ENCODE results near the gene KNDC1.
A peak's percentile ranks its signal among the peaks of the same experiment; 100 is the strongest.

KNDC1 gene

DNA sequence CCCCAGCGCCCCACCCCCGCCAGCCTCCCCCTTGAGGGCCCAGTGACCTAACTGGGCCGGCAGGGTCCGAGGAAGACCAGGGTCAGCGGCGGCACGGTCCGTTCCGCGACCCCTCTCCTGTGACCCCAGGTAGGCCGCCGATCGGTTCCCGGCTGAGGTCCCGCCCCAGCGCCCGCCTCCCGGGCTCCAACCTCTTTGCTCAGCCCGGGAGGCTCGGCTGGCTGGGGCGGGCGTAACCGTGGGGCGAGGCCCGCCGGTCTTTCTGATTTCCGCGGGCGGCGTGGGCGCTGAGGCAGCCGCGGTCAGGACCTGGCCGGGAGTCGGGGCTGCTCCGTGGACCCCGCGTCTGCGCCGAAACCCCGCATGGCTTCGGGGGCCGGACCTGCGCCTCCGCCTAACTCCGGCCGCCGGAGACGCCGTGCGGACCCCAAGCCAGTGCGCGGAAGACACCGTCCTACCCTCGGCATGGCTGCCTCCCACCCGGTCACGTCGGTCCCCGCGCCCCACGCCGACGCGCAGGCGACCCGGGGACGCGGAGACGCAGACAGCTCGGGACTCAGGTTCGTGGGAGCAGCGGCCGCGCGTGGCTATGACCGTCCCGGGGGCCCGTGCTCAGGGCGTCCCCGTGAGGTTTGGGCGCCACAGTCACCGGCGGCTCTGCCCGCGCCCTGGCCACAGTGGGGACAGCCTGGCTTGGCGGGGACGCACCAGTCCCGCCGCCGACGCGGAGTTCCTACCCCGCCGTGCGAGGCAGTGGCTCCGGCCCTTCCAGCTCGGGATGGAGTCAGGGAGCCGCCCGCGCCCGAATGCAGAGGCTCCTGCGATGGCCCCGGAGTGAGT is 76.6 kb downstream of the KNDC1 start:
- H3K4me1 Mint-ChIP-seq (ENCODE audit: low read depth in 2 of 2): peaks cover 16% of the 10 kb centered on the region in 2 donors
- DNase-seq (no peak), ATAC-seq (replicated peaks) (peak; percentile 48)
- no peaks in the 10 kb centered on the region for H3K36me3 Mint-ChIP-seq (ENCODE audit: insufficient read depth)
- peak overlapping the region in 1 of 2 donors; percentile 67 for H3K4me3 Mint-ChIP-seq
- no peak overlapping the region for H3K27ac Mint-ChIP-seq
- no peaks in the 10 kb centered on the region for H3K9me3 Mint-ChIP-seq
- H3K27me3 Mint-ChIP-seq: peaks cover 47 to 87% of the 10 kb centered on the region in 2 donors

DNA sequence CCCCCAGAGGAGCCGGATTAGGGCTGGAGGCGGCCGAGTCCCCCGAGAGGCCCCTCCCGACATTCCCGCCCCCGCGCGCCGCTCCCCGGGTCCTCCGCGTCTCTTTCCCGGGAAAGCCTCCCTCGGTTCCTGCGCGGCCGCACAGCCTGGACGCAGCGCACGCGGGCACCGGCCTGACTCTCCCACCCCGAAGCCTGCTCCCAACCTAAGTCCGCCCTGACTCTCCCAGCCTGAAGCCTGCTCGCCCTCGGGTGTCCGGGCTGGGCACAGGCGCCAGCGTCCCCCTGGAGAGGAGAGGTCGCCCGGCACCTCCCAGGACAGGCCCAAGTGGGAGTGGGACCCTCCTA is 77.2 kb downstream of the KNDC1 start:
- H3K4me1 Mint-ChIP-seq (ENCODE audit: low read depth in 2 of 2): peaks cover 19 to 20% of the 10 kb centered on the region in 2 donors
- DNase-seq: no peak
- H3K27me3 Mint-ChIP-seq: peaks cover 44 to 87% of the 10 kb centered on the region in 2 donors
- peaks cover 1% of the 10 kb centered on the region for H3K36me3 Mint-ChIP-seq (ENCODE audit: insufficient read depth)
- H3K9me3 Mint-ChIP-seq: no peaks in the 10 kb centered on the region
- peak overlapping the region; percentile 64 to 67 for H3K4me3 Mint-ChIP-seq
- H3K27ac Mint-ChIP-seq: no peak overlapping the region
- no peak for ATAC-seq (replicated peaks)

DNA sequence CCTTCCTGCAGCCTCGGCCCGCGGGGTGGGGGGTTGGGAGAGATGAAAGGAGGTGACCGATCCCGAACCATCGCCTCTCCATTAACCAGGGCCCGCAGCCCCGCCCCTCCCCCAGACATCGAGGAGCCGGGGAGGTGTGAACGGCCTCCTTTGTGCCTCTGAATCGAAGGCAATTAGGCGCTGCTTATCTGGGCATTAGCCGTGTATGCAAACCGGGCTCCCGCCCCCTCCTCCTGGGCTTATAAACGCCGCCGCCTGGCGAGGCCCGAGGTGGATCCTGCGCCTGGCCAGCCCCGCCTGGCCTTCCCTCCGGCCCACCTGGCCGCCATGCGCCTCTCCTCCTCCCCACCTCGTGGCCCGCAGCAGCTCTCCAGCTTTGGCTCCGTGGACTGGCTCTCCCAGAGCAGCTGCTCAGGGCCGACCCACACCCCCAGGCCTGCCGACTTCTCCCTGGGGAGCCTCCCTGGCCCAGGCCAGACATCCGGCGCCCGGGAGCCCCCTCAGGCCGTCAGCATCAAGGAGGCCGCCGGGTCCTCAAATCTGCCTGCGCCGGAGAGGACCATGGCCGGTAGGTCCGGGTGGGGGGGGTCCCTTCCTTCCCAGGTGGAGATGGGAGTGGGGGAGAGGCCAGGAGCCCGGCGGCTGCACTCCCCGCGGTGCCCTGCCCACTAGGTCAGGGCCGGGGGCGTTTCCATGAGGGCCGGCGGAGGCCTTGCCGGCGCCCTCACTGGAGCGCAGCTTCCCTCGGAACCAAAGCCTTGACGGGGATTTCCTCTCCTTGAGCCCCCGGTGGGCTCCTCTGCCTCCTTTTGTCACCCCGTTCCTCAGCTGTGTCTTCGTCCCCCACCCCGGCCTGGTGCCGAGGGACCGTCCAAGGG is 77.8 kb downstream of the KNDC1 start, which contains the start of gene VENTX:
VENTX (plus strand) TSS at position 268 of the 878 bp plus-strand sequence; CDS start at position 328, 60 bp downstream.
- ATAC-seq (replicated peaks) (no peak), DNase-seq (no peak)
- H3K4me3 Mint-ChIP-seq: peak within 1 kb of the TSS; percentile 64 to 67
- H3K36me3 Mint-ChIP-seq (ENCODE audit: insufficient read depth): peaks cover 4% of the 10 kb centered on the region
- H3K4me1 Mint-ChIP-seq (ENCODE audit: low read depth in 2 of 2): peaks cover 23% of the 10 kb centered on the region in 2 donors
- H3K9me3 Mint-ChIP-seq: no peaks in the 10 kb centered on the region
- H3K27me3 Mint-ChIP-seq: peaks cover 48 to 87% of the 10 kb centered on the region in 2 donors
- no peak within 1 kb of the TSS for H3K27ac Mint-ChIP-seq

DNA sequence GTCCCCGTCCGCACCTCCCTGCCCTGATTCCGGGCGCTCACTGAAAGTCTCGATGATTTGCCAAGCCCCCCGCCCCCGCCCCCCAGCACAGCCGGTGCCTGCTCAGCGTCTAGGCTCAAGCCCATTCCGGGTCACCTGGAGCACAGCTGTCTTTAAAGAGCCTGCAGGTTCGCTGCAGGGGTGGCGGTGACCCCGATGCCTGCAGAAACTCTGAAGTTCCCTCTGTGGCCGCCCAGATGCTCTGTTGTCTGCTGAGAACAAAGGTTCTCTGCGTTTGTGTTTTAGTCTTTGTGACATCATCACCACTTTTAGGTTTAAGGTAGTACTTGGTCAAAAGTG is 78.4 kb downstream of the KNDC1 start:
- Mint-ChIP-seq H3K27ac (no peak overlapping the region), H3K27me3 (peaks cover 45 to 87% of the 10 kb centered on the region in 2 donors)
- no peak for ATAC-seq (replicated peaks)

DNA sequence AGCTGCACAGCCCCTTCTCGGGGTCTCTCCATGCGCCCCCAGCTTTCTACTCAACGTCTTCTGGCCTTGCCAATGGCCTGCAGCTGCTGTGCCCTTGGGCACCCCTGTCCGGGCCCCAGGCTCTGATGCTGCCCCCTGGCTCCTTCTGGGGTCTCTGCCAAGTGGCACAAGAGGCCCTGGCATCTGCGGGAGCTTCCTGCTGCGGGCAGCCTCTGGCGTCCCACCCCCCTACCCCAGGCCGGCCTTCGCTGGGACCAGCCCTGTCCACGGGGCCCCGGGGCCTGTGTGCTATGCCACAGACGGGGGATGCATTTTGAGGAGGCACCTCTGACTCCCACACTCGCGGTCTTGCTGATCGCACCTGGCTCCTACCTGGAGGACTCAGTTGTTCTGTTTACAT is 80.0 kb downstream of the KNDC1 start:
- H3K4me1 Mint-ChIP-seq (ENCODE audit: low read depth in 2 of 2): peaks cover 22 to 23% of the 10 kb centered on the region in 2 donors
- no peaks in the 10 kb centered on the region for H3K9me3 Mint-ChIP-seq
- H3K4me3 Mint-ChIP-seq: no peak overlapping the region

More for the DNA sequence above, 78.4 kb downstream of the KNDC1 start:
- no peak for DNase-seq
- H3K4me3 Mint-ChIP-seq: peak overlapping the region; percentile 42 to 43
- peaks cover 4% of the 10 kb centered on the region for H3K36me3 Mint-ChIP-seq (ENCODE audit: insufficient read depth)
- H3K4me1 Mint-ChIP-seq (ENCODE audit: low read depth in 2 of 2): peaks cover 23% of the 10 kb centered on the region in 2 donors
- H3K9me3 Mint-ChIP-seq: no peaks in the 10 kb centered on the region

DNA sequence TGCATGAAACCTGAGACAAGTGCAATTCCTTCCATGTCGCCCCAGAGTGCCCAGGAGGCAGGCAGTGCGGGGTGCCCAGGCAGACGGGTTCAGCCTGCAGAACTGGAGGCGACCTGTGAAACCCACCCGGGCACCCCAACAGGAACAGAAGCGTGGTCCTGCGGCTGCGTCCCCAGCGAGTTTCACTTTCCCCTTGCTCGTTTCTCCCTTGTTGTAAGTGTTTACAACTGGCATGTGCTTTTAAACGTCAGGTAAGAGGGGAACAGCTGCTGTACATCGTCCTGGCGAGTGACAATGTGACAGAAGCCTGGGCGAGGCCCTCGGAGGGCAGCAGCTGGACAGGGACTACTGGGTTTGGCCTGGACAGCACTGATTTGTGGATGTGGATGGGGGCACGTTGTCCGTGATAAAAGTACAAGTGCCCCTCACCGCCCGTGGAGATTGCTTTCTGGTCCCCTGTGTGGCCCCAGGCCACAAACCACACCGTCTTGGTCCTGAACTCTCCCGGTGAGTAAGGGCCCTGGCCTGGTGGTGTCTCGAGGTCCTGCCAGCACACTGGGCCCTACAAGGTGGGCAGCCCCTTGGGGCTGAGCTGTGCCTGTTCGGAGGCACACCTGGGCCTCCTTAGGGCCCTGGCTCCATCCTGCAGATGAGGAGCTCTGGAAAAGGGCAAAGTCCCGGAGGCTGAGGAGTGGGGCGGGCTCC is 81.6 kb downstream of the KNDC1 start:
- peaks cover 16 to 21% of the 10 kb centered on the region in 2 donors for H3K4me1 Mint-ChIP-seq (ENCODE audit: low read depth in 2 of 2)
- peaks cover 33 to 77% of the 10 kb centered on the region in 2 donors for H3K27me3 Mint-ChIP-seq
- ATAC-seq (replicated peaks) (peak; percentile 60), DNase-seq (peak in 1 of 3 experiments; percentile 21)
- H3K27ac Mint-ChIP-seq: no peak overlapping the region
- H3K36me3 Mint-ChIP-seq (ENCODE audit: insufficient read depth): peaks cover 4% of the 10 kb centered on the region
- peak overlapping the region; percentile 82 to 87 for H3K4me3 Mint-ChIP-seq
- no peaks in the 10 kb centered on the region for H3K9me3 Mint-ChIP-seq

More for the DNA sequence above, 80.0 kb downstream of the KNDC1 start:
- Mint-ChIP-seq H3K27ac (no peak overlapping the region), H3K27me3 (peaks cover 39 to 83% of the 10 kb centered on the region in 2 donors), H3K36me3 (ENCODE audit: insufficient read depth) (peaks cover 4% of the 10 kb centered on the region)
- ATAC-seq (replicated peaks) (no peak), DNase-seq (no peak)

DNA sequence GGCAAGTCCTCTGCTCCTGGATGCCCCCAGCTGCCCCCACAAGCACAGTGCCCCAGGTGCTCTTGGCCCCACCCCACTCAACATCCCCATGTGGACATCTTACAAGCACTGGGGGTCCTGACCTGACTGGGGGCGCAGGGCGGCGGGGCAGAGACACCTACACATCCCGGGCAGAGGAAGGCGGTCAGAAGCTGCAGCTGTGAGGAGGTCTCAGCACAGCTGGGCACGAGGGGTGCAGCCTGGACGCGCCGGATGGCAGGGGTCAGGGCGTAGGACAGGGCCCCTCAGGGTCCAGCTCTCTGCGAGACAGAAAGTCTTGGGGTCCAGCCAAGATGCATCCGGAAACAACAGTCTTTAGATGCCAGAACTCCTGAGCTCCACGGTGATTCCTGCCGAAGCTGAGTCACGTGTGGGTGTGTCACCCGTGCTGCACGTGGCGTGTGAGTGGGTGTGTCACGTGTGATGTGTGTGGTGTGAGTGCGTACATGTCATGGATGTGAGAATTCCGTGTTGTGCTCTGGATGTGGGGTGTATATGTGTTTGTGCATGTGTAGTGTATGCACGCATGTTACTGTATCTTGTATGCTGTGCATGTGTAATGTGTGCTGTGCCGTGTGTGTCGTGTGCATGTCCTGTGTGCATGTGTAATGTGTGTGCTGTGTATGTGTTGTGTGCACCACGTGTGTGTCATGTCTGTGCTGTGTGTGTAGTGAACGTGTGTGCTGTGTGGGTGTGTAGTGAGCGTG is 82.8 kb downstream of the KNDC1 start:
- peaks cover 16 to 20% of the 10 kb centered on the region in 2 donors for H3K4me1 Mint-ChIP-seq (ENCODE audit: low read depth in 2 of 2)
- DNase-seq: no peak
- H3K36me3 Mint-ChIP-seq (ENCODE audit: insufficient read depth): peaks cover 4% of the 10 kb centered on the region
- peak overlapping the region in 1 of 2 donors; percentile 57 for H3K27ac Mint-ChIP-seq
- peaks cover 38 to 77% of the 10 kb centered on the region in 2 donors for H3K27me3 Mint-ChIP-seq
- no peak for ATAC-seq (replicated peaks)
- no peaks in the 10 kb centered on the region for H3K9me3 Mint-ChIP-seq
- peak overlapping the region; percentile 66 to 87 for H3K4me3 Mint-ChIP-seq

DNA sequence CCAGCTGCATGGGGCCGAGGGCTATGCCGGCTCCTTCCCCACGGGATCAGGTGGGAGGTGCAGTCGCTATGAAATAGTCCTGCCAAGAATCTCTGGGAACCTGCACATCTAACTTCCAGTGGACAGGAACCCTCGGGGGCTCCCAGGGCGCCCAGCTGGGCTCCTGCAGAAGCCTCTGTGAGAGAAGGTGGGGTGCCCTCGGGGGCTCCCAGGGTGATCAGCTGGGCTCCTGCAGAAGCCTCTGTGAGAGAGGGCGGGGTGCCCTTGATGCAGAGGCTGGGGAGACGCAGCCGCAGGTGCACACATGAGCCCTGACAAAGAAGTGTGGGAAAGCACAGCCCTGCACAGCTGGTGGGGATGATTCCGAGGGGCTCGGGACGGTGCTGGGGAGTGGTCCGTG is 83.6 kb downstream of the KNDC1 start:
- Mint-ChIP-seq H3K4me3 (no peak overlapping the region), H3K27me3 (peaks cover 35 to 73% of the 10 kb centered on the region in 2 donors)

DNA sequence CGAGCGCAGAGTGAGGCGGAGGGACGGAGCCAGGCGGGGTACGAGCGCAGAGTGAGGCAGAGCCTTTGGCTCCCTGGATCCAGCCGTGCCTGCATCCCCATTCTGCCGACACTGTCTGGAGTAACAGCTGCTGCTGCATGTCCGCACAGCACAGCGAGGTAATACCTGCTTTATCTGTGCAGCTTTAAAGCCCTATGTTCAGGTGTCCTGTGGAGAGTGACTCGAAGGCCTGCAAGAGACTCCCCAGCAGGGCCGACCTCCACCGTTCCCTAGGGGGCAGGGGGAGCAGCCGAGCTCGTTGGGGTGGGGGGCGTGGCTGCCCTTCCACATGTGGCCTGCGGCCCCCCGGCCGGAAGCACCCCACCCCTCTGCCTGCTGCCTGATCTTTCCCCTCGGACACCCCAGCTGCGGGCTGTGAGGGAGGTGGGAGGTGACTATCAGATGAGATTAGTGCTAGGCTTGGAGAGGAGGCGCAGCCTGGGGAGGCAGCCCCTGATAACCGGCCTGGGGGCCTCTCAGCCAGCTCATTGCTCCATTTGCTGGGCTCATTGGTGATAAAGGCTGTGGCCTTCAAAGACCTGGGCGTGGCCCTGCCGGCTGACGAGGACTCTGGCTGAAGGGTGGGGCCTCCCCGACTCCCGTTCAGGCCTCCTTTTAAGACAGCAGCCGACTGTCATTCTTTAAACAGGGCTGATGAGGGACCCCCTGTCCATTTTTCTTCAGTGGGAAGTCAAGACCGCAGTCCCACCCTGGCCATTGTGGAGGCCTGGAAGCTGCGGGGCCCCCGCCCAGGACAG is 85.6 kb downstream of the KNDC1 start:
- Mint-ChIP-seq H3K27me3 (peaks cover 29 to 61% of the 10 kb centered on the region in 2 donors), H3K4me3 (no peak overlapping the region), H3K36me3 (ENCODE audit: insufficient read depth) (peaks cover 4% of the 10 kb centered on the region), H3K27ac (no peak overlapping the region), H3K4me1 (ENCODE audit: low read depth in 2 of 2) (peaks cover 18 to 20% of the 10 kb centered on the region in 2 donors), H3K9me3 (no peaks in the 10 kb centered on the region)
- DNase-seq (no peak), ATAC-seq (replicated peaks) (no peak)

More for the DNA sequence above, 83.6 kb downstream of the KNDC1 start:
- ATAC-seq (replicated peaks) (no peak), DNase-seq (no peak)
- H3K4me1 Mint-ChIP-seq (ENCODE audit: low read depth in 2 of 2): peaks cover 16 to 20% of the 10 kb centered on the region in 2 donors
- peaks cover 4% of the 10 kb centered on the region for H3K36me3 Mint-ChIP-seq (ENCODE audit: insufficient read depth)
- no peaks in the 10 kb centered on the region for H3K9me3 Mint-ChIP-seq
- no peak overlapping the region for H3K27ac Mint-ChIP-seq

DNA sequence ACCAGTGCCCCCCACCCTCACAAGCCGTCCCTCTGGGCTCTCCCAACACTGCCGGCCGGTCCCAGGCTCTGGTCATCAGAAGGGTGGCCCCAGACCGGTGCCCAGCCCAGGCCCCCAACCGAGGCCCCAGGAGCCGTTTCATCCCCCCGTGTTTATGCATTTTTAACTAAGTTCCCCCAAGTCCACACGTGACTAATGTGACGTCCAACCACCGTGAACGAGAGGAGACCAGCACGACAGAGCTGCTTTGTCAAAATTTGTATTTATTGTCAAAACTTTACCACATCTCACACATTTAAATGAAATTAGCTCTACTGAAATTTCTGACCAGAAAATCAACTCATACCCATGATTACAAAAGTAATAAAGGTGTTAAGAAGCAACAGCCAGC is 86.2 kb downstream of the KNDC1 start:
- Mint-ChIP-seq H3K9me3 (no peaks in the 10 kb centered on the region), H3K27ac (no peak overlapping the region), H3K4me1 (ENCODE audit: low read depth in 2 of 2) (peaks cover 14% of the 10 kb centered on the region in 2 donors), H3K4me3 (no peak overlapping the region), H3K27me3 (peaks cover 23 to 55% of the 10 kb centered on the region in 2 donors), H3K36me3 (ENCODE audit: insufficient read depth) (peaks cover 4% of the 10 kb centered on the region)
- ATAC-seq (replicated peaks) (no peak), DNase-seq (no peak)

DNA sequence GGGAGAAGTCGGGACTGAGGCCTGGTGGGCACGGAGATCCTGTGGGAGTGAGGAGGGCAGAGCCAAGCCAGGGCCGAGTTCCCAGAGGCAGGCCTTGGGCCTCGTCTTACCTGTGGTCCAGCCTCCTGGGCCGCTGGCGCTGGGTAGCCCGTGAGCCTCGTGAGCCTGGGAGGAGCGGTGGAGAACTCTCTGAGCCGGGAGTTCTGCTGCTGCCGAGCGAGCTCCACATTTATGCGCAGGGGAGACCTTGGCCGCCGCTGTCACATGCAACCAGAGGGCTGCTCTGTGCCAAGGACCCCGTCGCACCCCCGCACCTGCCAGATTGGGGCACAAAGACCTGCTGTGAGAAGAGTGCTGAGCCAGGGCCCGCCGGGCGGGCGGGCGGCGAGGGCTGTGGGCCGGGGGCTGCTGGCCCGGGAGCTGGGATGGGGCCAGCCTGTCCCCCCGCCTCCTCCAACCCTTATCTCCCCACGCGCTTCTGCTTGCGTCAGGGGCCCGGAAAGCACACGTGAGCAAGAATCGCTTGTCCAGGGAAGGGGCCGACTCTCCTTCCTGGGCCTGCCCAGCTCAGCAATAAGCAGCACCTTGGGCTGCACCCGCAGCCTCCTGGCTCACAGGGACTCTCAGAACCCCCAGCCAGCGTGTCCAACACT is 87.8 kb downstream of the KNDC1 start:
- no peaks in the 10 kb centered on the region for H3K36me3 Mint-ChIP-seq (ENCODE audit: insufficient read depth)
- H3K9me3 Mint-ChIP-seq: no peaks in the 10 kb centered on the region
- ATAC-seq (replicated peaks) (no peak), DNase-seq (no peak)
- H3K4me1 Mint-ChIP-seq (ENCODE audit: low read depth in 2 of 2): peaks cover 3 to 4% of the 10 kb centered on the region in 2 donors
- peaks cover 12 to 39% of the 10 kb centered on the region in 2 donors for H3K27me3 Mint-ChIP-seq
- no peak overlapping the region for H3K4me3 Mint-ChIP-seq
- H3K27ac Mint-ChIP-seq: peak overlapping the region in 1 of 2 donors; percentile 32

Data from effector memory CD8-positive, alpha-beta T cell (primary cell).